Measurements from ENCODE around the gene PPFIBP2. TPM values are rescaled to one million over a fixed set of nuclear protein-coding genes. Genes with fewer than 3 reads are reported as not detected.

Gene PPFIBP2
- total RNA-seq, 1 donor from 2014 or later, result 65.8 TPM

DNA sequence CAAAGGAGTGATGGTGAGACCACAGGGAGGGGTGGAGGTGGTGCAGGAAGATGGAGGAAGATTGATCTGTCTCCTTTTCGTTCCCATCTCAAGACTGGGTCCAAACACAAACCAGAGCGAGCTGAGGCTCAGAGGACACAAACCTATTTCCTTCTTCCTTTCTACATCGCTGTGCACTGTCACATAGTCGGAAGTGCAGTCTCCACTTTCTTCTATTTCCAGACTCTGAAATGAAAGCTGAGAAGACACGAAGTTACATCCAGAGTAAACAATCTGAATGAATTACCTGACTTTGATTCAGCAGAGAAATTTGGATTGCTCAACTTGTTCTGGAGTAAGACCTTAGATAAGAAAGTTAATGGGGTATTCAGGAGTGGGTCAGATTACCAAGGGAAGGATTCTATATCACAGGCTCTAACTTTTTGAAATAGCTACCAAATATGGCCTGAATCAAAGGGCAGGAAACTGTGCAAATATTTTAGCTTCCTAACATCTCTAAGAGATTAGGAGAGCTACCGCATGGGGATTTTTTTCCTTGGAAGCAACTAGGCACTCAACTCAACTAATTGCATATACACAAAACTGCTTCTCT lies 178.1 kb downstream of the PPFIBP2 start:
- H3K4me1 Mint-ChIP-seq, result peaks cover 18% of the 10 kb centered on the region
- H3K9me3 Mint-ChIP-seq, result no peaks in the 10 kb centered on the region
- TF ChIP-seq, protein P1, sequence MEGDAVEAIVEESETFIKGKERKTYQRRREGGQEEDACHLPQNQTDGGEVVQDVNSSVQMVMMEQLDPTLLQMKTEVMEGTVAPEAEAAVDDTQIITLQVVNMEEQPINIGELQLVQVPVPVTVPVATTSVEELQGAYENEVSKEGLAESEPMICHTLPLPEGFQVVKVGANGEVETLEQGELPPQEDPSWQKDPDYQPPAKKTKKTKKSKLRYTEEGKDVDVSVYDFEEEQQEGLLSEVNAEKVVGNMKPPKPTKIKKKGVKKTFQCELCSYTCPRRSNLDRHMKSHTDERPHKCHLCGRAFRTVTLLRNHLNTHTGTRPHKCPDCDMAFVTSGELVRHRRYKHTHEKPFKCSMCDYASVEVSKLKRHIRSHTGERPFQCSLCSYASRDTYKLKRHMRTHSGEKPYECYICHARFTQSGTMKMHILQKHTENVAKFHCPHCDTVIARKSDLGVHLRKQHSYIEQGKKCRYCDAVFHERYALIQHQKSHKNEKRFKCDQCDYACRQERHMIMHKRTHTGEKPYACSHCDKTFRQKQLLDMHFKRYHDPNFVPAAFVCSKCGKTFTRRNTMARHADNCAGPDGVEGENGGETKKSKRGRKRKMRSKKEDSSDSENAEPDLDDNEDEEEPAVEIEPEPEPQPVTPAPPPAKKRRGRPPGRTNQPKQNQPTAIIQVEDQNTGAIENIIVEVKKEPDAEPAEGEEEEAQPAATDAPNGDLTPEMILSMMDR (IDR thresholded peaks at IDR 0.05; ENCODE audit: unreplicated experiment), result no peak
- no peak for DNase-seq (ENCODE audit: low spot score in 2 of 2, unreplicated experiment in 2 of 2)
- no peak overlapping the region for H3K4me3 Mint-ChIP-seq
- H3K36me3 Mint-ChIP-seq, result no peaks in the 10 kb centered on the region
- H3K27me3 Mint-ChIP-seq (ENCODE audit: low read depth), result no peaks in the 10 kb centered on the region
- peak overlapping the region; percentile 77 for H3K27ac Mint-ChIP-seq

DNA sequence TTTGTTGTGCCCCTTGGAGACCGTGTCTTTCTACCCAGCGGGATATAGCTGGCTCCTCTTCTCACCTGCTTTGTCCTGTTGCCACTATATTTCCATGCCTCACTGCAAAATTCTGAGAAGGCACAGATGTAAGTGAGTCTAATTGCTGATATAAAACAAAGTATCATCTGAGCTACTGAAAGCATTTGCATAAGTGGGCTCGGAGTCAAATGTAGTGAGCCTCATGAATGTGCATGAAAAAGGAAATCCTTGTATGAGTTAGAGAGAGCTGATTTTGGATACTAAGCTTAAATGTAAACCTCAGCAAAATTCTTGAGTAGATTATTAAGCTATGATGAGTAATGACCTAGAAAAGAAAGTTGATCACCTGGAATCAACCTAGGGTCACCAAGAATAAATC lies 178.6 kb downstream of the PPFIBP2 start:
- TF ChIP-seq, protein P1 (IDR thresholded peaks at IDR 0.05; ENCODE audit: unreplicated experiment), result no peak
- H3K4me1 Mint-ChIP-seq, result peaks cover 18% of the 10 kb centered on the region
- no peaks in the 10 kb centered on the region for H3K9me3 Mint-ChIP-seq
- no peaks in the 10 kb centered on the region for H3K27me3 Mint-ChIP-seq (ENCODE audit: low read depth)
- H3K4me3 Mint-ChIP-seq, result no peak overlapping the region
- no peak for DNase-seq (ENCODE audit: low spot score in 2 of 2, unreplicated experiment in 2 of 2)
- H3K27ac Mint-ChIP-seq, result peak overlapping the region; percentile 31
- H3K36me3 Mint-ChIP-seq, result no peaks in the 10 kb centered on the region

DNA sequence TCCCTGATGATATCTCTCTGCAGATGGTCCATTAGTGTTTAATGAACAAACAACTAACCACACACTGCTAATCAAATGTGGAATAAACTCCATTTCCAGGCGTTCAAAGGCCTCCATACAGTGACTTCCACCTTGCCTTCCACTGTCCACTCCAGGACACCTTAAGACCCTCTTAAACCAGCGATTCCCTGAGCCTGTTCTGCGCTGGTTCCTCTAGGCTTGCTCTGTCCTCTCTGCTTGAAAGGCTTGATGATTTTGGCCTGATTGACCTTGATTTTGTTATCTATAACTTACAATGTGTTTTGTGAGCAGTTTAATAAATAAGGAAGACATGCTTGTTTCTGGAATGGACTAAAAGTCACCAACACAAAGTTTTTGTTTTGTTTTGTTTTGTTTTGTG lies 180.4 kb downstream of the PPFIBP2 start:
- TF ChIP-seq, protein P1 (IDR thresholded peaks at IDR 0.05; ENCODE audit: unreplicated experiment), result no peak
- DNase-seq (ENCODE audit: low spot score in 2 of 2, unreplicated experiment in 2 of 2), result no peak
- no peak overlapping the region for H3K27ac Mint-ChIP-seq
- H3K9me3 Mint-ChIP-seq, result no peaks in the 10 kb centered on the region
- no peaks in the 10 kb centered on the region for H3K27me3 Mint-ChIP-seq (ENCODE audit: low read depth)
- no peaks in the 10 kb centered on the region for H3K36me3 Mint-ChIP-seq
- no peak overlapping the region for H3K4me3 Mint-ChIP-seq
- peaks cover 16% of the 10 kb centered on the region for H3K4me1 Mint-ChIP-seq

DNA sequence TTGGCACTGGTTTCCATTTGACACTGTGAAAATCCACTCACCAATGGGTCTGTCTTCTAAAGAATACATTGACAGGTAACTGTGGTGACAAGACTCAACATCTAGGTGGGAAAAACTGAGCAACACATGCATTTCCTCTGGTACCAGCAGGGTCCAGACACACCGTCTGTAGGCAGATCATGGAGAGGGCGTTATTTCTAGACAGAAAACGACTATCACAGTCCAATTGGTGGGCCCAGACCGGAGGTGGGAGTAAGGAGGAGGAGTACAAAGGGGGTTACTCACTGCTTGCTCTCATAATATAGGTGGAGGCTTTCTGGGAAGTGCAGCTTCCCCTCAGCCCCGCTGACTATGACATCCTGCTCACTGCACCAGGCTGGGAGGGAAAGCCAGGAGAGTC lies 182.6 kb downstream of the PPFIBP2 start:
- H3K27ac Mint-ChIP-seq, result no peak overlapping the region
- no peak overlapping the region for H3K4me3 Mint-ChIP-seq
- H3K27me3 Mint-ChIP-seq (ENCODE audit: low read depth), result no peaks in the 10 kb centered on the region
- TF ChIP-seq, protein P1 (IDR thresholded peaks at IDR 0.05; ENCODE audit: unreplicated experiment), result no peak
- H3K9me3 Mint-ChIP-seq, result no peaks in the 10 kb centered on the region
- peaks cover 11% of the 10 kb centered on the region for H3K4me1 Mint-ChIP-seq
- DNase-seq (ENCODE audit: low spot score in 2 of 2, unreplicated experiment in 2 of 2), result no peak
- H3K36me3 Mint-ChIP-seq, result no peaks in the 10 kb centered on the region

Other genes starting within 250 kb of the PPFIBP2 start
- 45.3 to 47.7 TPM (median 45.6 TPM) in 3 replicates for gene OLFML1, start 28.5 kb upstream of the PPFIBP2 start, total RNA-seq
- gene CYB5R2, start 159.5 kb downstream of the PPFIBP2 start, total RNA-seq, result 63.6 to 74.4 TPM (median 67.0 TPM) in 3 replicates
- gene OVCH2, start 192.5 kb downstream of the PPFIBP2 start, total RNA-seq, result 8.5 to 9.7 TPM (median 9.6 TPM) in 3 replicates